Psoas muscle (tissue), 8 donors: Measurements from ENCODE around the gene IFITM2. TPM values are rescaled to one million over a fixed set of nuclear protein-coding genes. Genes with fewer than 3 reads are reported as not detected.

Experiments
- ATAC-seq, 4 donors: fragments of 200-7000 bp; cut with Tn5 transposase; one replicate each; pipeline ENCODE4 v1.9.1; 2020; ENCODE audit warnings: moderate library complexity in 3 of 4, mild to moderate bottlenecking in 2 of 4
- DNase-seq, 2 donors: peaks; one replicate each; pipeline ENCODE4 v3.0.0-alpha.2; 2020
- H3K27ac ChIP-seq: fragments of 200-600 bp; one replicate; pipeline ENCODE4 v1.8.0; 2022
- H3K27me3 ChIP-seq, 3 donors: fragments of 200-600 bp in 1 of 3; one replicate each; pipeline versions ENCODE4 v1.6.1 to v1.8.0; 2013 to 2022; ENCODE audit warnings: low read length in 2 of 3, mild to moderate bottlenecking in 2 of 3, moderate library complexity in 1 of 3; ENCODE audit not compliant: insufficient read depth in 3 of 3
- H3K36me3 ChIP-seq, 2 donors: fragments of 200-600 bp in 1 of 2; one replicate each; pipeline versions ENCODE4 v1.6.1 to v1.8.0; 2013 to 2022; ENCODE audit warnings: low read depth in 1 of 2, mild to moderate bottlenecking in 1 of 2, moderate library complexity in 1 of 2; ENCODE audit not compliant: insufficient read depth in 1 of 2
- H3K4me1 ChIP-seq: fragments of 200-600 bp; one replicate; pipeline ENCODE4 v1.8.0; 2022
- H3K4me3 ChIP-seq: fragments of 200-600 bp; one replicate; pipeline ENCODE4 v1.8.0; 2022; ENCODE audit warnings: mild to moderate bottlenecking
- H3K9me3 ChIP-seq: fragments of 200-600 bp; one replicate; pipeline ENCODE4 v1.8.0; 2022
- CTCF ChIP-seq: fragments of 200-600 bp; IDR thresholded peaks from one replicate; pipeline ENCODE4 v1.8.0; 2022; ENCODE audit warnings: antibody characterized with exemption
- WGBS, 3 donors: extraction: QIAGEN DNeasy Blood & Tissue Kit; methylation state at CpG; one replicate each; pipeline versions ENCODE4 v1.1.6 to v1.1.7; 2013; 5-methylcytosine and 5-hydroxymethylcytosine counted together
- intact Hi-C, 2 donors: fragments of 100-400 bp; cut with DNase I; formaldehyde crosslinking; loops; one replicate each; pipeline versions ENCODE4 v1.11.0 to v1.14.2; 2022
- polyA plus RNA-seq, 3 donors: library from polyadenylated mRNA; stranded (reverse); fragments of 200-250 nt; gene quantifications; one replicate each; pipeline ENCODE4 v1.2.3, GENCODE V29; 2013
- total RNA-seq, 4 donors: library from RNA; stranded (reverse); fragmentation: NEBNext Ultra II Directional in 2 of 4; extraction: Animal tissue kit (Norgen Biotek cat#: 25700) in 2 of 4; gene quantifications; one replicate each; pipeline versions ENCODE4 v1.2.1 to v1.2.4, GENCODE V29; 2021 to 2023
- donor health status: healthy with polysubstance abuse.
- donor health status: DM: no; HTN: no; CAD: no; lungs with moderate emphysema.
- donor health status: Bipolar disorder and iron deficiency.
- donor health status: healthy.
- donor health status: DM: yes; HTN: yes; CAD: no.
- donor health status: DM: no; HTN: no; CAD: no.
- donor health status: DM: no; HTN: no; CAD: no.
- donor health status: DM: yes; HTN: yes; CAD: no.

The IFITM2 gene
- total and polyA plus RNA-seq, 7 donors = 109 to 371 (median 138) TPM

DNA sequence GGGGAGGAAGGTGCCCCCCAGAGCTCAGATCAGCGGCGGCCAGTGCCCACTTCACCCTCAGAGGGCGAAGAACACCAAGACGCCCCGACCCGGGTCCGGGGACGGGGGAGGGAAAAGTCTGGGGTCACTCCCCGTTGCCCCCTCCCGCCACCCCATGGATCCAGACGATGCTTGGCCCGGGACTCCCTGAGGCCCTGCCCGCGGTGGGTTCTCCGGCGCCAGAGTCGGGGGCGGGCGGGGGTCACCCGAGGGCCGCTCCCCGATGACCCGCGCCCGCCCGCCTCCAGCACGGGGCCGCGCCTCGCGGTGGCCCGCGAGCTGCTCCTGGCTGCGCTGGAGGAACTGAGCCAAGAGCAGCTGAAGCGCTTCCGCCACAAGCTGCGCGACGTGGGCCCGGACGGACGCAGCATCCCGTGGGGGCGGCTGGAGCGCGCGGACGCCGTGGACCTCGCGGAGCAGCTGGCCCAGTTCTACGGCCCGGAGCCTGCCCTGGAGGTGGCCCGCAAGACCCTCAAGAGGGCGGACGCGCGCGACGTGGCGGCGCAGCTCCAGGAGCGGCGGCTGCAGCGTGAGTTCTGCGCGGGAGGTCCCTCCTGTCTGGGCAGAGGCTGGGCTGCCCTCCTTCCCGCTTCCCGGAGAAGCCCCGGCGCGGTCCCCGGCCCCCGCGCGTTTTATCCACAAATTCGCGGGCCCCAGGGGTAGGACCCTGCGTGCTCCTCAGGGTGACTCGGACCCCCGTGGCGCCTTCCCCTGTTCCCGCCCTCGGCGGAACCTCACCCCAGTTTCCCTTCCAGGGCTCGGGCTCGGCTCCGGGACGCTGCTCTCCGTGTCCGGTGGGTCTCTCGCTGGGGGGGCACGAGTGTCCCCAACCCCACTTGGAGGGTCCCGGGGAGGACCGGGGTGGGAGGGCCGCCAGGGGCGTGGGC, 28.3 kb upstream of the IFITM2 start:
- 8 to 15% (median 9%) methylated on average over 72 to 97 of the region's 97 CpGs for WGBS, 3 donors
- Histone ChIP-seq H3K27me3 (peaks cover 0 to 59% (median 42%) of the 10 kb centered on the region in 3 donors), H3K27ac (no peak overlapping the region), H3K4me1 (no peaks in the 10 kb centered on the region), H3K36me3 (no peaks in the 10 kb centered on the region), H3K4me3 (peak overlapping the region; percentile 28), H3K9me3 (no peaks in the 10 kb centered on the region)
- intact Hi-C loops = no loop called here
- no peak for TF ChIP-seq CTCF
- ATAC-seq = peak in 1 of 4 donors; percentile 41
- DNase-seq = peak in 1 of 2 donors; percentile 55

DNA sequence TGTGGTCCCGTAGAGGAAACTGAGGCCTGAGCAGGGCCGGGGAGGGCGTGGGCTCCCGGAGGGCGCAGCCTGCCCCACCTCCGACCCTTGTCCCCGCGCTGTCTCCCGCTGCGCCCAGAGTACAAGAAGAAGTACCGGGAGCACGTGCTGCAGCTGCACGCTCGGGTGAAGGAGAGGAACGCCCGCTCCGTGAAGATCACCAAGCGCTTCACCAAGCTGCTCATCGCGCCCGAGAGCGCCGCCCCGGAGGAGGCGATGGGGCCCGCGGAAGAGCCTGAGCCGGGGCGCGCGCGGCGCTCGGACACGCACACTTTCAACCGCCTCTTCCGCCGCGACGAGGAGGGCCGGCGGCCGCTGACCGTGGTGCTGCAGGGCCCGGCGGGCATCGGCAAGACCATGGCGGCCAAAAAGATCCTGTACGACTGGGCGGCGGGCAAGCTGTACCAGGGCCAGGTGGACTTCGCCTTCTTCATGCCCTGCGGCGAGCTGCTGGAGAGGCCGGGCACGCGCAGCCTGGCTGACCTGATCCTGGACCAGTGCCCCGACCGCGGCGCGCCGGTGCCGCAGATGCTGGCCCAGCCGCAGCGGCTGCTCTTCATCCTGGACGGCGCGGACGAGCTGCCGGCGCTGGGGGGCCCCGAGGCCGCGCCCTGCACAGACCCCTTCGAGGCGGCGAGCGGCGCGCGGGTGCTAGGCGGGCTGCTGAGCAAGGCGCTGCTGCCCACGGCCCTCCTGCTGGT, 27.5 kb upstream of the IFITM2 start:
- peak; percentile 20 to 32 (median 30) for ATAC-seq
- H3K27me3 ChIP-seq = peaks cover 0 to 59% (median 42%) of the 10 kb centered on the region in 3 donors
- H3K27ac ChIP-seq = no peak overlapping the region
- H3K36me3 ChIP-seq = no peaks in the 10 kb centered on the region
- peak overlapping the region; percentile 28 for H3K4me3 ChIP-seq
- H3K9me3 ChIP-seq = no peaks in the 10 kb centered on the region
- peak in 1 of 2 donors; percentile 55 for DNase-seq
- H3K4me1 ChIP-seq = no peaks in the 10 kb centered on the region
- TF ChIP-seq CTCF = no peak
- intact Hi-C loops = no loop called here
- 1 to 3% (median 2%) methylated on average over 48 to 85 of the region's 85 CpGs for WGBS, 3 donors

- intact Hi-C loops = no loop called here
- no peaks in the 10 kb centered on the region for H3K4me1 ChIP-seq
- H3K4me3 ChIP-seq = peak overlapping the region; percentile 28
- TF ChIP-seq CTCF = no peak
- peaks cover 0 to 60% (median 48%) of the 10 kb centered on the region in 3 donors for H3K27me3 ChIP-seq
- ATAC-seq (no peak), DNase-seq (peak in 1 of 2 donors; percentile 55)
- H3K36me3 ChIP-seq = no peaks in the 10 kb centered on the region
- 7 to 8% (median 7%) methylated on average over 75 to 79 of the region's 79 CpGs for WGBS, 3 donors
- H3K27ac ChIP-seq = no peak overlapping the region
- no peaks in the 10 kb centered on the region for H3K9me3 ChIP-seq
Measured at GRCh38 chr11:280706-281485, 26.7 kb upstream of the IFITM2 start.

GRCh38 chr11:281486-282161, 26.0 kb upstream of the IFITM2 start:
- no peak overlapping the region for H3K4me3 ChIP-seq
- 25 to 32% (median 30%) methylated on average over 24 to 26 of the region's 26 CpGs for WGBS, 3 donors
- no peaks in the 10 kb centered on the region for H3K9me3 ChIP-seq
- intact Hi-C loops = no loop called here
- H3K4me1 ChIP-seq = no peaks in the 10 kb centered on the region
- H3K27me3 ChIP-seq = peaks cover 0 to 67% (median 49%) of the 10 kb centered on the region in 3 donors
- no peak for TF ChIP-seq CTCF
- DNase-seq = peak in 1 of 2 donors; percentile 50
- H3K36me3 ChIP-seq = no peaks in the 10 kb centered on the region
- no peak overlapping the region for H3K27ac ChIP-seq
- ATAC-seq = no peak
